GM19025 (cell line): ENCODE results near the gene OVOL2.
"Not testable (repeated sequence)": the region's sequence is repeated elsewhere in the genome, so short reads cannot be mapped to it uniquely, and the experiment has no call there.

ENCODE experiments used
- ATAC-seq: cut with Tn5 transposase; IDR thresholded peaks from one replicate; pipeline ENCODE4 v1.9.1; 2021; ENCODE audit warnings: mild to moderate bottlenecking, low read depth, moderate library complexity; ENCODE audit not compliant: unreplicated experiment

OVOL2 gene

GRCh38 chr20:18057101-18057993 is at the start of gene OVOL2:
TSS of gene OVOL2 (minus strand) at chr20:18057916. CDS start at chr20:18057634, 282 bp downstream.
- ATAC-seq: no peak

- no peak for ATAC-seq
Measured at GRCh38 chr20:18103497-18103896, 45.8 kb upstream of the OVOL2 start.

GRCh38 chr20:18101125-18101810 is 43.6 kb upstream of the OVOL2 start:
- no peak for ATAC-seq

GRCh38 chr20:18100569-18100968 is 42.9 kb upstream of the OVOL2 start:
- not testable (repeated sequence) for ATAC-seq

- ATAC-seq: no peak
Measured at GRCh38 chr20:18094191-18094590, 36.5 kb upstream of the OVOL2 start.

- ATAC-seq: no peak
Measured at GRCh38 chr20:18093388-18093787, 35.7 kb upstream of the OVOL2 start.

GRCh38 chr20:18092890-18093289 is 35.2 kb upstream of the OVOL2 start:
- ATAC-seq: no peak

- no peak for ATAC-seq
Measured at GRCh38 chr20:18091623-18092022, 33.9 kb upstream of the OVOL2 start.

- ATAC-seq: no peak
Measured at GRCh38 chr20:18090477-18090876, 32.8 kb upstream of the OVOL2 start.

GRCh38 chr20:18090044-18090443 is 32.3 kb upstream of the OVOL2 start:
- no peak for ATAC-seq

GRCh38 chr20:18088841-18089240 is 31.1 kb upstream of the OVOL2 start:
- not testable (repeated sequence) for ATAC-seq

- ATAC-seq: not testable (repeated sequence)
Measured at GRCh38 chr20:18088298-18088697, 30.6 kb upstream of the OVOL2 start.

GRCh38 chr20:18087054-18087453 is 29.3 kb upstream of the OVOL2 start:
- ATAC-seq: no peak

- ATAC-seq: not testable (repeated sequence)
Measured at GRCh38 chr20:18080836-18081235, 23.1 kb upstream of the OVOL2 start.

GRCh38 chr20:18079756-18080353 is 22.1 kb upstream of the OVOL2 start:
- no peak for ATAC-seq

- ATAC-seq: no peak
Measured at GRCh38 chr20:18077157-18077556, 19.4 kb upstream of the OVOL2 start.

GRCh38 chr20:18072532-18072931 is 14.8 kb upstream of the OVOL2 start:
- no peak for ATAC-seq

- no peak for ATAC-seq
Measured at GRCh38 chr20:18066421-18067333, 9.0 kb upstream of the OVOL2 start.

GRCh38 chr20:18063676-18064075 is 6.0 kb upstream of the OVOL2 start:
- ATAC-seq: no peak

- no peak for ATAC-seq
Measured at GRCh38 chr20:18059603-18060002, 1.9 kb upstream of the OVOL2 start.
